SK-N-SH (cell line): ENCODE results near the gene MALRD1. TPM values are rescaled to one million over a fixed set of nuclear protein-coding genes. Genes with fewer than 3 reads are reported as not detected.

Experiments used
- CTCF ChIA-PET: fragments of 300-600, 350-600 bp; formaldehyde crosslinking; extraction: SDS; loops from one replicate; lab custom pipeline; 2021; lab: Yijun Ruan, JAX
- POLR2A ChIA-PET: fragments of 350-600 bp; sonication (Branson Sonifier 250); formaldehyde crosslinking; extraction: SDS; loops from one replicate; lab custom pipeline; 2020; ENCODE audit warnings: antibody characterized with exemption, inconsistent platforms; lab: Yijun Ruan, JAX
- DNase-seq: peaks from one replicate; pipeline ENCODE4 v3.0.0; 2012
- H2AFZ ChIP-seq: fragments of 200-600 bp; sonication (generic); 2 replicates; pipeline ENCODE4 v1.8.1; 2016; ENCODE audit warnings: antibody characterized with exemption, mild to moderate bottlenecking, low read depth
- H3F3A ChIP-seq: fragments of 200-600 bp; sonication (generic); replicated peaks from 2 replicates; pipeline ENCODE3; 2016; ENCODE audit warnings: antibody characterized with exemption, mild to moderate bottlenecking; ENCODE audit not compliant: insufficient read depth
- H3K27ac ChIP-seq, 2 experiments: fragments of 200-500 bp in 1 of 2; fragments of 200-600 bp in 1 of 2; sonication (Bioruptor generic) in 1 of 2; sonication (generic), shearing (Covaris generic) in 1 of 2; 2 replicates each; pipeline versions ENCODE4 v1.5.1 to v1.6.1; 2014 to 2016; ENCODE audit warnings: low read depth in 2 of 2, inconsistent platforms in 1 of 2, low read length in 1 of 2, mild to moderate bottlenecking in 1 of 2, mixed read lengths in 1 of 2
- H3K27me3 ChIP-seq: fragments of 200-600 bp; sonication (generic), shearing (Covaris generic); 2 replicates; pipeline ENCODE4 v1.6.1; 2016; ENCODE audit warnings: mixed run types; ENCODE audit not compliant: insufficient read depth
- H3K36me3 ChIP-seq, 2 experiments: fragments of 200-500 bp in 1 of 2; fragments of 200-600 bp in 1 of 2; sonication (Bioruptor generic) in 1 of 2; sonication (generic) in 1 of 2; replicated peaks in 1 of 2; 2 replicates each; pipeline versions ENCODE3 to v1.5.1; 2014 to 2016; ENCODE audit warnings: low read length in 1 of 2, mild to moderate bottlenecking in 1 of 2; ENCODE audit not compliant: insufficient read depth in 2 of 2, control insufficient read depth in 1 of 2
- H3K4me1 ChIP-seq, 2 experiments: fragments of 200-500 bp in 1 of 2; fragments of 200-600 bp in 1 of 2; sonication (Bioruptor generic) in 1 of 2; sonication (generic), shearing (Covaris generic) in 1 of 2; 2 replicates each; pipeline versions ENCODE4 v1.5.1 to v1.6.1; 2014 to 2016; ENCODE audit warnings: low read depth in 1 of 2, low read length in 1 of 2, mixed run types in 1 of 2; ENCODE audit not compliant: insufficient read depth in 2 of 2, control insufficient read depth in 1 of 2
- H3K4me2 ChIP-seq: fragments of 200-600 bp; sonication (generic), shearing (Covaris generic); 2 replicates; pipeline ENCODE4 v1.6.1; 2017; ENCODE audit warnings: mixed run types
- H3K4me3 ChIP-seq, 2 experiments: fragments of 200-500 bp in 1 of 2; fragments of 200-600 bp in 1 of 2; sonication (Bioruptor generic) in 1 of 2; sonication (generic), shearing (Covaris generic) in 1 of 2; 2 replicates each; pipeline versions ENCODE4 v1.5.1 to v1.8.1; 2014 to 2016; ENCODE audit warnings: low read depth in 2 of 2, inconsistent platforms in 1 of 2, low read length in 1 of 2, mild to moderate bottlenecking in 1 of 2, mixed read lengths in 1 of 2, moderate library complexity in 1 of 2
- H3K79me2 ChIP-seq: fragments of 200-600 bp; sonication (generic); 2 replicates; pipeline ENCODE4 v1.8.1; 2017; ENCODE audit warnings: mild to moderate bottlenecking; ENCODE audit not compliant: insufficient read depth
- H3K9ac ChIP-seq: fragments of 200-600 bp; sonication (generic); 2 replicates; pipeline ENCODE4 v1.6.1; 2017; ENCODE audit warnings: mixed run types
- H3K9me2 ChIP-seq: fragments of 200-600 bp; sonication (generic); 2 replicates; pipeline ENCODE4 v1.6.1; 2017; ENCODE audit warnings: mixed run types
- H3K9me3 ChIP-seq: fragments of 200-600 bp; sonication (generic); 2 replicates; pipeline ENCODE4 v1.6.1; 2017; ENCODE audit warnings: mixed run types, mild to moderate bottlenecking, moderate library complexity
- H4K20me1 ChIP-seq: fragments of 200-600 bp; sonication (generic); 2 replicates; pipeline ENCODE4 v1.6.1; 2017; ENCODE audit warnings: mild to moderate bottlenecking, mixed run types; ENCODE audit not compliant: insufficient read depth
- CHD2 ChIP-seq: fragments of 150-350 bp; IDR thresholded peaks from 2 replicates; pipeline ENCODE4 v1.6.1; 2018; ENCODE audit warnings: low read length; ENCODE audit not compliant: partially characterized antibody
- ELF1 ChIP-seq: IDR thresholded peaks from 2 replicates; pipeline ENCODE4 v1.4.0; 2012
- EP300 ChIP-seq, 2 experiments: IDR thresholded peaks; 2 replicates each; pipeline versions ENCODE4 v1.4.0 to v1.6.1; 2012; ENCODE audit warnings: borderline replicate concordance in 1 of 2, low read depth in 1 of 2, low read length in 1 of 2
- FOXJ3 ChIP-seq: sonication (generic); formaldehyde crosslinking; IDR thresholded peaks from 2 replicates; pipeline ENCODE4 v1.5.1; 2020; ENCODE audit warnings: mild to moderate bottlenecking, missing genetic modification reagents
- IRF3 ChIP-seq: fragments of 150-350 bp; IDR thresholded peaks from 2 replicates; pipeline ENCODE4 v1.6.1; 2016; ENCODE audit warnings: mild to moderate bottlenecking, low read depth, low read length
- MXI1 ChIP-seq: IDR thresholded peaks from 2 replicates; pipeline ENCODE4 v1.6.1; 2012; ENCODE audit warnings: mild to moderate bottlenecking, low read depth, low read length, improper control_type of control experiment
- NRF1 ChIP-seq: IDR thresholded peaks from 2 replicates; pipeline ENCODE4 v1.6.1; 2012; ENCODE audit warnings: low read depth, mild to moderate bottlenecking, low read length
- RAD21 ChIP-seq: IDR thresholded peaks from 2 replicates; pipeline ENCODE4 v1.6.1; 2012; ENCODE audit warnings: mild to moderate bottlenecking, low read length
- RCOR1 ChIP-seq: fragments of 150-350 bp; IDR thresholded peaks from 2 replicates; pipeline ENCODE4 v1.6.1; 2017; ENCODE audit warnings: antibody characterized with exemption, low read length
- RFX5 ChIP-seq: IDR thresholded peaks from 2 replicates; pipeline ENCODE4 v1.6.1; 2012; ENCODE audit warnings: mild to moderate bottlenecking, improper control_type of control experiment, low read length
- WGBS: methylation state at CpG from one replicate; pipeline ENCODE4 v1.1.6; 2017; ENCODE audit warnings: low lambda C conversion rate; 5-methylcytosine and 5-hydroxymethylcytosine counted together
- polyA plus RNA-seq, 3 experiments: library from polyadenylated mRNA; depleted of rRNA; stranded (reverse); fragments of >200 nt; gene quantifications; 2 replicates each; pipeline ENCODE4 v1.2.3, GENCODE V29; 2012
- TF ChIP-seq, protein P1 (sequence below): fragments of 150-350 bp; IDR thresholded peaks from 2 replicates; pipeline ENCODE4 v1.6.1; 2017; ENCODE audit warnings: antibody characterized with exemption, low read length, low read depth, borderline replicate concordance

Gene MALRD1
- polyA plus RNA-seq, 1 of the 3 experiments (the other 2 are of a cell fraction) = not detected

GRCh38 chr10:19577807-19578206 lies 529.2 kb downstream of the MALRD1 start:
- no peaks in the 10 kb centered on the region for H3K9me2 ChIP-seq
- no peaks in the 10 kb centered on the region for H3K36me3 ChIP-seq
- H3K4me1 ChIP-seq = peaks cover 0 to 3% of the 10 kb centered on the region in 2 experiments; a peak in 2 of 4 replicates
- H3K27me3 ChIP-seq = no peaks in the 10 kb centered on the region
- no peak overlapping the region for H3K9ac ChIP-seq
- H3K9me3 ChIP-seq = no peaks in the 10 kb centered on the region
- no peak overlapping the region for H2AFZ ChIP-seq
- no peak overlapping the region for H3K27ac ChIP-seq
- H3K79me2 ChIP-seq = no peaks in the 10 kb centered on the region
- TF ChIP-seq EP300 (IDR thresholded peaks at IDR 0.05; ENCODE audit: borderline replicate concordance in 1 of 2, low read depth in 1 of 2, low read length in 1 of 2) (no peak), FOXJ3 (CRISPR knock-in tag) (no peak), MXI1 (no peak), ELF1 (no peak), RAD21 (no peak)
- TF ChIP-seq, protein P1, sequence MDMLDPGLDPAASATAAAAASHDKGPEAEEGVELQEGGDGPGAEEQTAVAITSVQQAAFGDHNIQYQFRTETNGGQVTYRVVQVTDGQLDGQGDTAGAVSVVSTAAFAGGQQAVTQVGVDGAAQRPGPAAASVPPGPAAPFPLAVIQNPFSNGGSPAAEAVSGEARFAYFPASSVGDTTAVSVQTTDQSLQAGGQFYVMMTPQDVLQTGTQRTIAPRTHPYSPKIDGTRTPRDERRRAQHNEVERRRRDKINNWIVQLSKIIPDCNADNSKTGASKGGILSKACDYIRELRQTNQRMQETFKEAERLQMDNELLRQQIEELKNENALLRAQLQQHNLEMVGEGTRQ = no peak
- TF ChIP-seq, all 33 proteins: peak for 0
- H3K4me3 ChIP-seq = no peak overlapping the region
- POLR2A ChIA-PET = no interaction called here
- CTCF ChIA-PET = interaction anchor here (1.0 to 1.2 kb wide), 2 partner anchors 11 to 208 kb away, joined by 3 read pairs; no protein-coding TSS in a partner anchor
- no peaks in the 10 kb centered on the region for H3F3A ChIP-seq
- H3K4me2 ChIP-seq = no peak overlapping the region
- DNase-seq = no peak
- no peaks in the 10 kb centered on the region for H4K20me1 ChIP-seq
- 0% methylated on average over 1 of the region's 1 CpG for WGBS

DNA sequence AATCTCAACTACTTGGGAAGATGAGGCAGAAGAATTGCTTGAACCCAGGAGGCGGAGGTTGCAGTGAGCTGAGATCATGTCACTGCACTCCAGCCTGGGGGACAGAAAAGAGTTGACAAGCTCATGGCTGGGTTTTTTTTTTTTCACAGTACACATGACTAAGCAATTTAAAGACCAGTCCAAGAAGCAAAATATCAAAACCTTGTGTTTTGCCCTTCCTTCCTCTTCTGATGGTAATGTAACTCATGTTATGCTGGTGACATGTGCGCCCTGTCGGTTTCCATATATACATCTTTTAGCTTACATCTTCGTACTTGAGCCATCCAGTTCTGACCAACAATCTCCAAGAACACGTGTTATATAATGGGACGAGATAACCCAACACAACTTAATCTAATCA lies 530.0 kb downstream of the MALRD1 start:
- no peak overlapping the region for H3K27ac ChIP-seq
- no peak overlapping the region for H2AFZ ChIP-seq
- POLR2A ChIA-PET = no interaction called here
- H4K20me1 ChIP-seq = no peaks in the 10 kb centered on the region
- DNase-seq = no peak
- no peak overlapping the region for H3K4me3 ChIP-seq
- H3K27me3 ChIP-seq = no peaks in the 10 kb centered on the region
- no peaks in the 10 kb centered on the region for H3K79me2 ChIP-seq
- H3K9me2 ChIP-seq = no peaks in the 10 kb centered on the region
- WGBS = 74% methylated on average over 6 of the region's 6 CpGs
- H3K9me3 ChIP-seq = no peaks in the 10 kb centered on the region
- no peak overlapping the region for H3K9ac ChIP-seq
- TF ChIP-seq FOXJ3 (CRISPR knock-in tag) (no peak), NRF1 (no peak), RCOR1 (no peak), CHD2 (no peak), RFX5 (no peak), IRF3 (no peak), RAD21 (no peak)
- no peaks in the 10 kb centered on the region for H3K36me3 ChIP-seq
- CTCF ChIA-PET = interaction anchor here (1.0 to 1.2 kb wide), 2 partner anchors 9 to 10 kb away, joined by 3 read pairs; no protein-coding TSS in a partner anchor
- H3F3A ChIP-seq = no peaks in the 10 kb centered on the region
- peaks cover 0 to 3% of the 10 kb centered on the region in 2 experiments; a peak in 2 of 4 replicates for H3K4me1 ChIP-seq
- H3K4me2 ChIP-seq = no peak overlapping the region
